Left ventricle myocardium inferior (tissue), 1 donor: ENCODE data around the gene BAG3. TPM values are rescaled to one million over a fixed set of nuclear protein-coding genes. Genes with fewer than 3 reads are reported as not detected.

Experiments used
- DNase-seq: peaks from one replicate; pipeline ENCODE4 v3.0.0-alpha.2; 2020
- H3K27ac ChIP-seq: fragments of 200-600 bp; replicated peaks from 2 replicates; pipeline ENCODE4 v1.8.0; 2021
- H3K27me3 ChIP-seq: fragments of 200-600 bp; 2 replicates; pipeline ENCODE4 v1.8.0; 2021; ENCODE audit warnings: low read depth
- H3K36me3 ChIP-seq: fragments of 200-600 bp; 2 replicates; pipeline ENCODE4 v1.8.0; 2021
- H3K4me1 ChIP-seq: fragments of 200-600 bp; 2 replicates; pipeline ENCODE4 v1.8.0; 2021
- H3K4me3 ChIP-seq: fragments of 200-600 bp; 2 replicates; pipeline ENCODE4 v1.8.0; 2021; ENCODE audit warnings: mild to moderate bottlenecking, moderate library complexity
- H3K9me3 ChIP-seq: fragments of 200-600 bp; replicated peaks from 2 replicates; pipeline ENCODE4 v1.8.0; 2021
- CTCF ChIP-seq: fragments of 200-600 bp; IDR thresholded peaks from 2 replicates; pipeline ENCODE4 v1.8.0; 2021; ENCODE audit warnings: antibody characterized with exemption, mild to moderate bottlenecking, borderline replicate concordance
- intact Hi-C: fragments of 100-400 bp; cut with micrococcal nuclease; formaldehyde crosslinking; loops from one replicate; pipeline ENCODE4 v1.11.0; 2022
- total RNA-seq: library from RNA; stranded (reverse); fragmentation: NEBNext Ultra II Directional; extraction: Animal tissue kit (Norgen Biotek cat#: 25700); gene quantifications from one replicate; pipeline ENCODE4 v1.2.1, GENCODE V29; 2021
- donor health status: DM: no; HTN: yes; CAD: no; lungs with severe emphysema.

Gene BAG3
- total RNA-seq, 1 donor from 2014 or later, result 164 TPM

GRCh38 chr10:119634219-119634544 lies 17.0 kb upstream of the BAG3 start:
- intact Hi-C loops, result no loop called here
- Histone ChIP-seq H3K9me3 (no peaks in the 10 kb centered on the region), H3K4me3 (no peak overlapping the region), H3K4me1 (no peaks in the 10 kb centered on the region), H3K36me3 (no peaks in the 10 kb centered on the region), H3K27me3 (no peaks in the 10 kb centered on the region), H3K27ac (no peak overlapping the region)
- no peak for DNase-seq
- no peak for TF ChIP-seq CTCF

DNA sequence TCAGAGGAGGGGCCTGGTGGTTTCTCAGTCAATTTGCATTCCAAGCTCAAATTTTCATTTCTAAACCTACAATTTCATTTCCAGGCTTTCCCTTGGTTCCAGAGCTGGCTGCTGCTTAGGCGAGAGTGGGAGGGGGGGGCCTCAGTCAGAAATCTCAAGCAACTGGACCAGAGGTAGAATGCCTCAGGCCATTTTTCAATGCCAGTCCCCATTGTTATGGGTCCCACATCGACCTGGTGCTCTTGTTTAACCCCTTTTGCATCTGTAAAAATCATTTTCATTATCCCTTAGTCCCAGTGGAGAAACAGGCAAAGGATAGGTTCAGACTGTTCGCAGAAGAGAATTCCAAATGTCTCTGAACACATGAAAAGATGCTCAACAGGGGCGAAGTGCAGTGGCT lies 13.5 kb upstream of the BAG3 start:
- no peaks in the 10 kb centered on the region for H3K9me3 ChIP-seq
- H3K27ac ChIP-seq, result no peak overlapping the region
- no peak for DNase-seq
- TF ChIP-seq CTCF, result no peak
- H3K4me1 ChIP-seq, result no peaks in the 10 kb centered on the region
- H3K27me3 ChIP-seq, result no peaks in the 10 kb centered on the region
- H3K36me3 ChIP-seq, result no peaks in the 10 kb centered on the region
- intact Hi-C loops, result no loop called here
- no peak overlapping the region for H3K4me3 ChIP-seq

DNA sequence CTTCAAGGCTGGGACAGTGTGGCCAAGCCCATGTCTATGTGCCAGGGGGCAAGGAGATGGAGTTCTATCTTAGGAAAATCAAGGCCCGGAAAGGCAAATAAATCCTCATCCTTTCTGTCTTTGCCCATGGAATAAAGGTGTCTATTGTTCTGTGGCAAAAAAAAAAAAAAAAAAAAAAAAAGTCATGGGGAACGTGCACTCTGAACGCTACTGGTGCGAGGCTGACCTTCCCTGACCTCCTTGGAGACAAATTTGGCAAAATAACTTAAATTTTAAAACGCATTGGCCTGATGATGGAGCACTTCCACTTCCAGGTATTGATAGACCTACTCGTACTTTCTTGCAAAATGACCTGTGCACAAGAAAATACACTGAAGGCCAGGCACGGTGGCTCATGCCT lies 12.2 kb upstream of the BAG3 start:
- no peaks in the 10 kb centered on the region for H3K36me3 ChIP-seq
- H3K9me3 ChIP-seq, result no peaks in the 10 kb centered on the region
- intact Hi-C loops, result no loop called here
- H3K27me3 ChIP-seq, result no peaks in the 10 kb centered on the region
- no peaks in the 10 kb centered on the region for H3K4me1 ChIP-seq
- no peak for DNase-seq
- TF ChIP-seq CTCF, result no peak
- no peak overlapping the region for H3K4me3 ChIP-seq
- H3K27ac ChIP-seq, result no peak overlapping the region

GRCh38 chr10:119640384-119640783 lies 10.8 kb upstream of the BAG3 start:
- Histone ChIP-seq H3K4me3 (no peak overlapping the region), H3K36me3 (no peaks in the 10 kb centered on the region), H3K27ac (no peak overlapping the region), H3K27me3 (no peaks in the 10 kb centered on the region), H3K9me3 (peaks cover 13% of the 10 kb centered on the region), H3K4me1 (no peaks in the 10 kb centered on the region)
- TF ChIP-seq CTCF, result no peak
- DNase-seq, result no peak
- intact Hi-C loops, result no loop called here

DNA sequence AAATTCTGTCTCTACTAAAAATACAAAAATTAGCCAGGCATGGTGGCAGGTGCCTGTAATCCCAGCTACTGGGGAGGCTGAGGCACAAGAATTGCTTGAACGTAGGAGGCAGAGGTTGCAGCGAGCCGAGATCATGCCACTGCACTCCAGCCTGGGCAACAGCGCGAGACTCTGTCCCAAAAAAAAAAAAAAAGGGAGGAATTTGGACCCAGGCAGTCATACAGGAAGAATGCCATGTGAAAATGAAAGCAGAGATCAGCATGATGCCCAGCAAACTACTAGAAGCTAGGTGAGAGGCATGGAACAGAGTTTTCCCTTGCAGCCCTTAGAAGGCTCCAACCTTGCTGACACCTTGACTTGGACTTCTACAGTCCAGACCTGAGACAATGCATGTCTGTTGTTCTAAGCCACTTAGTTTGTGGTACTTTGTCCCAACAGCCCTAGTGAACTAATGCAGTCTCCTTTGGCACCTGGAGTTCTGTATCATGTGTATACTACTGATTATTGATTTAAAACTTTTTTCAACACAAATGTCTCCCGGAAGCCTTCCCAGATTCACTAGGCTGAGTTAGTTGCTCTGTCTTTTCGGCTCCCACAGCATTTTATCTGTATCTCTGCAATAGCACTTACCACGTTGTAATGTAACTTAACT lies 10.2 kb upstream of the BAG3 start:
- no peak overlapping the region for H3K4me3 ChIP-seq
- no peaks in the 10 kb centered on the region for H3K27me3 ChIP-seq
- no peaks in the 10 kb centered on the region for H3K36me3 ChIP-seq
- no peak for TF ChIP-seq CTCF
- no peaks in the 10 kb centered on the region for H3K4me1 ChIP-seq
- H3K27ac ChIP-seq, result no peak overlapping the region
- intact Hi-C loops, result no loop called here
- H3K9me3 ChIP-seq, result peaks cover 15% of the 10 kb centered on the region
- no peak for DNase-seq

GRCh38 chr10:119642556-119643111 lies 8.5 kb upstream of the BAG3 start:
- H3K27ac ChIP-seq, result no peak overlapping the region
- H3K9me3 ChIP-seq, result peaks cover 15% of the 10 kb centered on the region
- H3K36me3 ChIP-seq, result no peaks in the 10 kb centered on the region
- intact Hi-C loops, result no loop called here
- TF ChIP-seq CTCF, result no peak
- no peaks in the 10 kb centered on the region for H3K27me3 ChIP-seq
- DNase-seq, result no peak
- no peak overlapping the region for H3K4me3 ChIP-seq
- no peaks in the 10 kb centered on the region for H3K4me1 ChIP-seq
